ENCODE results near the gene NAT8L.

The NAT8L gene

DNA sequence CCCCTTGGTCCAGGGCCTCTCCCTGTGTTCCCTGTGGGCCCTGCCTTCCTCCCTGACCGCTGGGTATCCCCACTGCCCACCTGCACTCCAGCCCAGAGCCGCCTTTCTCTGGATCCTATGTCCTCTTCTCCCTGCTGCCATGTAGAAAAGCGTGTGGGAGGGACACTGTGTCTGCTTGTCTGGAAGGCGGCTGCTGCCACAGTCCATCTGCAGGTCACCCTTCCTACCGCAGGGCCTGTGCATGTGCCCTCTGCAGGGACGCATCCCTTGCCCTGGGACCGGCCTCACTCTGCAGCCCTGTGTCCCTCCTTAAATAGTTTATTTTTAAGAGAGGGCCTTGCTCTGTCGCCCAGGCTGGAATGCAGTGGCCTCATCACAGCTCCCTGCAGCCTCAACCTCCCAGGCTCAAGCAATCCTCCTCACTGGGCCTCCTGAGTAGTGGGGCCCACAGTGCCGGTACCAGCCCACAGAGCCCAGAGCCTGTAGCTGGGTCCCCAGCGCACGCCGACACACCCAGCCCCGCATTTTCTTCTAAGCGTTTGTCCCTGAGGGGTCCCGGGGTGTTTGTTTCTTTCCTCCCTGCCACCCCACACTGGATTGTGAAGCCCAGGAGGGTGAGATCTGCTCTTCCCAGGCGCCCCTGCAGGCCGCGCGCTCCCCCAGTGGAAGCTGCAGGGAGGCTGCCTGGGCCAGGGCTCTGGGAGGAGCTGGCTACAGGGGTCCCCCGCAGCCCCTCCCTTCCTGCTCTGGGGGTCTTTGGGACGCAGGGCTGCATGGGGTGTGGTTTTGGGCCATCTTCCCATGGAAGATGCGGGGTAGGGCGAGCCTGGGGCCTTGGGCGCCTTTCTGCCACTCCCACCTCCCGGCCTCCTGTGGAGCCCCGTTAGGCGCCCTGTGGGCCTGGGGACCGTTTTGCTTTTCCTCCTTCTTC, 12.8 kb upstream of the NAT8L start:
- no peak for DNase-seq (ENCODE audit: low read depth in 2 of 2)

GRCh38 chr4:2047031-2047660, 12.0 kb upstream of the NAT8L start:
- DNase-seq (ENCODE audit: low read depth in 2 of 2): no peak

DNA sequence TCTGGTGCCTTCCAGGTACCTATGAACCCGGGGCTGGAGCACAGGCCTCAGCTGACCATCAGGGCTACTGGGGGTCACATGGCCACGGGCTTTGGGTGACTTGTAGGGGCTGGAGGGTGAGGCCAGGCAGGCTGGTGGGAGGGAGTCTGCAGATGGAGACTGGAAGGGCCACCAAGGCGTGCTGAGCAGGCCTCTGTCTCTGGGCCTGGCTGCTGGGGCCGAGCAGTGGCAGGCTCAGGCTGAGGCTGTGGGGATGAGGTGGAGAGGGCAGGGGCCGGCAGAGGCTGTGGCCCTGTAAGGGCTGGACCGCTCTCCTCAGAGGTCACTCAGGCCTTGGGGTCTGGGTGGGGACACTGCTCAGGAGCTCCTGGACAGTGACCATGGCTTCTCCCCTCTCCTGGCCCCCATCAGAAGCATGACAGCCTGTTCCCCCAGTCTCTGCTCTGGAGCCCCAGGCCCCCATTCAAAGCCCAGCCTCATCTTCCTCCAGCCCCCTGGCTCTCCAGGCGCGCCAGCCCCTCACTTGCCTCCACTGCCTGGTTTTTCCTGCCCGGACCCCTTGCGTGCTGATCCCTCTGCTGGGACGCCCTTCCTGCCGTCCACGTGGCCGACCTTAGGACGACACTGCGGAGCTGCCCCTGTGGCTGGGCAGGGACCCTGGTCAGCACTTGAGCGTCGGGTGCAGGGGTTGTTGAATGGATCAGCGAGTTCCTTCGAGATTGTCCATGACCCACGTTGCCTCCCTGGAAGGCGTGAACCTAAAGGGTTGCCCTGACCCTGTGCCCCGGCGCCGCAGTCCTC, 11.1 kb upstream of the NAT8L start:
- DNase-seq (ENCODE audit: low read depth in 2 of 2): no peak

DNA sequence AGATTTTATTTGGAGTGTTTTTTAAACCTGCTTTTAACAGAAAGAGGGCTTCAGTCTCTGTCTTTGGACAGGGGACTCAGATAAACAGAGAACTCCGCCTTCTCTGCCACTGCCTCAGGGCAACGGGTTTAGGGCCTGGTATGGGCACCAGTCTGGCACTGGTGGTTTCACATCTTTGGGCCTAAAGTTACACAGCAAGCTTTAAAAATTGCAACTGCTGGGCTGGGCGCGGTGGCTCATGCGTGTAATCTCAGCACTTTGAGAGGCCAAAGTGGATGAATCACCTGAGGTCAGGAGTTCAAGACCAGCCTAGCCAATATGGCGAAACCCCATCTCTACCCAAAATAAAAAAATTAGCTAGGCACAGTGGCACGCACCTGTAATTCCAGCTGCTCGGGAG, 10.3 kb upstream of the NAT8L start:
- DNase-seq (ENCODE audit: low read depth in 2 of 2): no peak

DNA sequence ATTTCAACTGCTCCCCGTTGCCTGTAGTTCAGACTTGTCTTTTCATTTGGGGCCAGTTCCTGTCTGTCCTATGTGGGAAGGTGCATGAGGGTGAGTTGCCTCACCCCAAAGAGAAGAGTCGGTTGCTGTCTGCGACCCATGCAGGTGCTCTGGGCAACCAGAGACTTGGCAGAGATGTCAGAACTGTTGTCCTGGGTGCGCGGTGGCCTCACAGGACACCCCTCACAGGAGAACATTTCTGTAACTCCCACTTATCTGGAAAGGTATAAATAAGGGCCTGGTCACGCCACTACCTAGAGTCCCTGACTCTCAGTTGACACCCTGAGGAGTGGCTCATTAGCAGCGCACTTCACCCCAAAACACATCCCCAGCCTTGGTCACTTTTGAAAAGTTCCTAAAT, 9.7 kb upstream of the NAT8L start:
- DNase-seq (ENCODE audit: low read depth in 2 of 2): no peak

DNA sequence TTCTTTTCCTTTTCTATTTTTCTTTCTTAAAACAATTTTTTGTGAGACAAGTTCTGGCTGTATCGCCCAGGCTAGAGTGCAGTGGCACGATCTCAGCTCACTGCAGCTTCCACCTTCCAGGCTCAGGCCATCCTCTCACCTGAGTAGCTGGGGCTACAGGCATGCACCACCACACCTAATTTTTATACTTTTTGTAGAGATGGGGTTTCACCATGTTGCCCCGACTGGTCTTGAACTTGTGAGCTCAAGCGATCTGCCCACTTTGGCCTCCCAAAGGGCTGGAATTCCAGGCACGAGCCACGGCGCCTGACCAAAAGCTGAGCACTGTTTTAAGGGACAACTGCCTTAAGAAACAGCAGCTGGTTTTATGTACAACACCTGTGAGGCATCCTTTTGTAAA, 9.3 kb upstream of the NAT8L start:
- DNase-seq (ENCODE audit: low read depth in 2 of 2): no peak

DNA sequence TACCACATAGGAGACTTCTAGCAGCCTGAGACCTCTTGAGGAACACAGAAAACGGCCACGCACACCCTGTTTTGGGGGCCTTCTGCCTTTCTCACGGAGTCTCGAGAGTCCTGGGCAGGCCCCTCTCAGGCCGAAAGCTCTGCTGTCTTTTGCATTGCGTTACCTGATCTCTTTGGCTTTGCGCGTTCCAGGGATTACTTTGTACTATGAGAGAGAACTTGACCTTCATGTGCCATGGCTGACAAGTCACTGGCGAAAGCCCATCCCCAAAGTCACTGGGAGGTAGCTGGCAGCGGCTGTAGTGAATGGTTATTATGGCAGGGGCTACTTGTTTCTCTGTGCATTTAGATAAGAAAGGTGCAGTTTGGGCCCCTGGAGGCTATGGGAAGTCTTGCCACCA, 8.0 kb upstream of the NAT8L start:
- no peak for DNase-seq (ENCODE audit: low read depth in 2 of 2)

DNA sequence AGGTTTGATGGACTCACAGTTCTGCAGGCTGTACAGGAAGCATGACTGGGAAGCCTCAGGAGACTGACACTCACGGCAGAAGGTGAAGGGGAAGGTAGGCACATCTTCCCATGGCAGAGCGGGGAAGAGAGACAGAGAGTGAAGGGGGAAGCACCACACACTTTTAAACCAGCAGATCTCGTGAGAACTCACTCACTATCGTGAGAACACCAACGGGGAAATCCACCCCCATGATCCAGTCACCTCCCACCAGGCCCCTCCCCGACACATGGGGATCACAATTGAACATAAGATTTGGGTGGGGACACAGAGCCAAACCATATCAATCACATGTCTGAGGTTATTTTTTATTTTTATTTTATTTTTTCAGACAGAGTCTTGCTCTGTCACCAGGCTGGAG, 4.9 kb upstream of the NAT8L start:
- DNase-seq (ENCODE audit: low read depth in 2 of 2): no peak

- no peak for DNase-seq (ENCODE audit: low read depth in 2 of 2)
Observed at GRCh38 chr4:2057382-2058065, 1.6 kb upstream of the NAT8L start.

GRCh38 chr4:2058264-2059045, 672 bp upstream of the NAT8L start:
- DNase-seq (ENCODE audit: low read depth in 2 of 2): no peak

GRCh38 chr4:2059726-2060602, 837 bp downstream of the NAT8L start:
- DNase-seq (ENCODE audit: low read depth in 2 of 2): no peak

DNA sequence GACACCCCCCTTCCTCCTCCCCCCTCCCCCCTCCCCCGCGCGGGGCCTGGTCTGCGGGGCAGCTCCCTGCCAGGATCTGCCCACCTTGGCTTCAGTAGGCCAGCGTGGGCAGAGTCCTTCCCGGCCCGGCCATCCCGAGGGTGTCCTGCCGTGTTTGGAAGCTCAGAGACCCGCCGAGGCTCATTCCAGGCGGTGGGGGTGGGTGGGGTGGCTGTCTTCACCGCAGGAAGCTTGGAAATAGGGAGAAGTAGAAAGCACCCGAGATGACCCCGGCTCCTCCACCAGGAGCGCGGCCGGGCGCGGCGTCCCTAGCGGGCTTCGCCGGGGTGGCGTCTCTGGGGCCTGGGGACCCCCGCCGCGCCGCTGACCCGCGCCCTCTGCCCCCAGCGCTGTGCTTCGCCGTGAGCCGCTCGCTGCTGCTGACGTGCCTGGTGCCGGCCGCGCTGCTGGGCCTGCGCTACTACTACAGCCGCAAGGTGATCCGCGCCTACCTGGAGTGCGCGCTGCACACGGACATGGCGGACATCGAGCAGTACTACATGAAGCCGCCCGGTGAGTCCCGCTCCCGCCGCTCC, 1.6 kb downstream of the NAT8L start:
- DNase-seq (ENCODE audit: low read depth in 2 of 2): no peak

GRCh38 chr4:2061186-2062131, 2.3 kb downstream of the NAT8L start:
- DNase-seq (ENCODE audit: low read depth in 2 of 2): no peak

GRCh38 chr4:2062168-2062807, 3.2 kb downstream of the NAT8L start:
- no peak for DNase-seq (ENCODE audit: low read depth in 2 of 2)

- DNase-seq (ENCODE audit: low read depth in 2 of 2): no peak
Observed at GRCh38 chr4:2062808-2063524, 3.8 kb downstream of the NAT8L start.

- no peak for DNase-seq (ENCODE audit: low read depth in 2 of 2)
Observed at GRCh38 chr4:2063557-2064275, 4.6 kb downstream of the NAT8L start.
